SK-N-SH (cell line): Measurements from ENCODE around the gene ZEB2. TPM values are rescaled to one million over a fixed set of nuclear protein-coding genes. Genes with fewer than 3 reads are reported as not detected.

ENCODE experiments used
- CTCF ChIA-PET: fragments of 300-600, 350-600 bp; formaldehyde crosslinking; extraction: SDS; loops from one replicate; lab custom pipeline; 2021; lab: Yijun Ruan, JAX
- POLR2A ChIA-PET: fragments of 350-600 bp; sonication (Branson Sonifier 250); formaldehyde crosslinking; extraction: SDS; loops from one replicate; lab custom pipeline; 2020; ENCODE audit warnings: antibody characterized with exemption, inconsistent platforms; lab: Yijun Ruan, JAX
- DNase-seq: peaks from one replicate; pipeline ENCODE4 v3.0.0; 2012
- H2AFZ ChIP-seq: fragments of 200-600 bp; sonication (generic); 2 replicates; pipeline ENCODE4 v1.8.1; 2016; ENCODE audit warnings: antibody characterized with exemption, mild to moderate bottlenecking, low read depth
- H3F3A ChIP-seq: fragments of 200-600 bp; sonication (generic); replicated peaks from 2 replicates; pipeline ENCODE3; 2016; ENCODE audit warnings: antibody characterized with exemption, mild to moderate bottlenecking; ENCODE audit not compliant: insufficient read depth
- H3K27ac ChIP-seq, 2 experiments: fragments of 200-500 bp in 1 of 2; fragments of 200-600 bp in 1 of 2; sonication (Bioruptor generic) in 1 of 2; sonication (generic), shearing (Covaris generic) in 1 of 2; 2 replicates each; pipeline versions ENCODE4 v1.5.1 to v1.6.1; 2014 to 2016; ENCODE audit warnings: low read depth in 2 of 2, inconsistent platforms in 1 of 2, low read length in 1 of 2, mild to moderate bottlenecking in 1 of 2, mixed read lengths in 1 of 2
- H3K27me3 ChIP-seq: fragments of 200-600 bp; sonication (generic), shearing (Covaris generic); 2 replicates; pipeline ENCODE4 v1.6.1; 2016; ENCODE audit warnings: mixed run types; ENCODE audit not compliant: insufficient read depth
- H3K36me3 ChIP-seq, 2 experiments: fragments of 200-500 bp in 1 of 2; fragments of 200-600 bp in 1 of 2; sonication (Bioruptor generic) in 1 of 2; sonication (generic) in 1 of 2; replicated peaks in 1 of 2; 2 replicates each; pipeline versions ENCODE3 to v1.5.1; 2014 to 2016; ENCODE audit warnings: low read length in 1 of 2, mild to moderate bottlenecking in 1 of 2; ENCODE audit not compliant: insufficient read depth in 2 of 2, control insufficient read depth in 1 of 2
- H3K4me1 ChIP-seq, 2 experiments: fragments of 200-500 bp in 1 of 2; fragments of 200-600 bp in 1 of 2; sonication (Bioruptor generic) in 1 of 2; sonication (generic), shearing (Covaris generic) in 1 of 2; 2 replicates each; pipeline versions ENCODE4 v1.5.1 to v1.6.1; 2014 to 2016; ENCODE audit warnings: low read depth in 1 of 2, low read length in 1 of 2, mixed run types in 1 of 2; ENCODE audit not compliant: insufficient read depth in 2 of 2, control insufficient read depth in 1 of 2
- H3K4me2 ChIP-seq: fragments of 200-600 bp; sonication (generic), shearing (Covaris generic); 2 replicates; pipeline ENCODE4 v1.6.1; 2017; ENCODE audit warnings: mixed run types
- H3K4me3 ChIP-seq, 2 experiments: fragments of 200-500 bp in 1 of 2; fragments of 200-600 bp in 1 of 2; sonication (Bioruptor generic) in 1 of 2; sonication (generic), shearing (Covaris generic) in 1 of 2; 2 replicates each; pipeline versions ENCODE4 v1.5.1 to v1.8.1; 2014 to 2016; ENCODE audit warnings: low read depth in 2 of 2, inconsistent platforms in 1 of 2, low read length in 1 of 2, mild to moderate bottlenecking in 1 of 2, mixed read lengths in 1 of 2, moderate library complexity in 1 of 2
- H3K79me2 ChIP-seq: fragments of 200-600 bp; sonication (generic); 2 replicates; pipeline ENCODE4 v1.8.1; 2017; ENCODE audit warnings: mild to moderate bottlenecking; ENCODE audit not compliant: insufficient read depth
- H3K9ac ChIP-seq: fragments of 200-600 bp; sonication (generic); 2 replicates; pipeline ENCODE4 v1.6.1; 2017; ENCODE audit warnings: mixed run types
- H3K9me2 ChIP-seq: fragments of 200-600 bp; sonication (generic); 2 replicates; pipeline ENCODE4 v1.6.1; 2017; ENCODE audit warnings: mixed run types
- H3K9me3 ChIP-seq: fragments of 200-600 bp; sonication (generic); 2 replicates; pipeline ENCODE4 v1.6.1; 2017; ENCODE audit warnings: mixed run types, mild to moderate bottlenecking, moderate library complexity
- H4K20me1 ChIP-seq: fragments of 200-600 bp; sonication (generic); 2 replicates; pipeline ENCODE4 v1.6.1; 2017; ENCODE audit warnings: mild to moderate bottlenecking, mixed run types; ENCODE audit not compliant: insufficient read depth
- CTCF ChIP-seq: fragments of 200-600 bp; sonication (generic); IDR thresholded peaks from 2 replicates; pipeline ENCODE4 v1.6.1; 2017; ENCODE audit warnings: antibody characterized with exemption, mild to moderate bottlenecking, moderate library complexity
- EZH2phosphoT487 ChIP-seq: fragments of 200-600 bp; sonication (generic); IDR thresholded peaks from 2 replicates; pipeline ENCODE4 v1.6.1; 2017; ENCODE audit warnings: low read depth, mixed run types, mild to moderate bottlenecking, antibody characterized with exemption, moderate library complexity, borderline replicate concordance
- FOXM1 ChIP-seq: IDR thresholded peaks from 2 replicates; pipeline ENCODE4 v1.4.0; 2012; ENCODE audit warnings: low read depth, mild to moderate bottlenecking
- IRF3 ChIP-seq: fragments of 150-350 bp; IDR thresholded peaks from 2 replicates; pipeline ENCODE4 v1.6.1; 2016; ENCODE audit warnings: mild to moderate bottlenecking, low read depth, low read length
- NFIC ChIP-seq: IDR thresholded peaks from 2 replicates; pipeline ENCODE4 v1.4.0; 2012; ENCODE audit warnings: borderline replicate concordance
- RAD21 ChIP-seq: IDR thresholded peaks from 2 replicates; pipeline ENCODE4 v1.6.1; 2012; ENCODE audit warnings: mild to moderate bottlenecking, low read length
- RXRA ChIP-seq: IDR thresholded peaks from 2 replicates; pipeline ENCODE4 v1.4.0; 2012; ENCODE audit warnings: low read depth, mild to moderate bottlenecking, borderline replicate concordance
- TCF12 ChIP-seq: IDR thresholded peaks from 2 replicates; pipeline ENCODE4 v1.4.0; 2012
- WGBS: methylation state at CpG from one replicate; pipeline ENCODE4 v1.1.6; 2017; ENCODE audit warnings: low lambda C conversion rate; 5-methylcytosine and 5-hydroxymethylcytosine counted together
- polyA plus RNA-seq, 3 experiments: library from polyadenylated mRNA; depleted of rRNA; stranded (reverse); fragments of >200 nt; gene quantifications; 2 replicates each; pipeline ENCODE4 v1.2.3, GENCODE V29; 2012
- TF ChIP-seq, protein P1 (sequence below): IDR thresholded peaks from 2 replicates; pipeline ENCODE4 v1.4.0; 2012; ENCODE audit warnings: low read depth
- TF ChIP-seq, protein P2 (sequence below): IDR thresholded peaks from 2 replicates; pipeline ENCODE4; 2012
- TF ChIP-seq, protein P3 (sequence below): IDR thresholded peaks from 2 replicates; pipeline ENCODE4 v1.4.0; 2012; ENCODE audit warnings: low read depth, borderline replicate concordance
- TF ChIP-seq, protein P4 (sequence below): fragments of 150-350 bp; IDR thresholded peaks from 2 replicates; pipeline ENCODE4 v1.6.1; 2017; ENCODE audit warnings: antibody characterized with exemption, low read length, low read depth, borderline replicate concordance

Gene ZEB2
- polyA plus RNA-seq, 1 of the 3 experiments (the other 2 are of a cell fraction), result 16.3 TPM

- Histone ChIP-seq H3K27me3 (no peaks in the 10 kb centered on the region), H3K79me2 (no peaks in the 10 kb centered on the region), H3K4me1 (no peaks in the 10 kb centered on the region), H2AFZ (no peak overlapping the region), H3K9ac (no peak overlapping the region), H3K36me3 (peaks cover 6 to 42% of the 10 kb centered on the region in 2 experiments), H3K9me3 (no peaks in the 10 kb centered on the region), H3K4me3 (no peak overlapping the region), H3K4me2 (no peak overlapping the region), H3K9me2 (no peaks in the 10 kb centered on the region), H3K27ac (no peak overlapping the region), H3F3A (peaks cover 5% of the 10 kb centered on the region), H4K20me1 (no peaks in the 10 kb centered on the region)
- TF ChIP-seq FOXM1 (no peak), TCF12 (no peak), CTCF (no peak), IRF3 (no peak), NFIC (no peak)
- TF ChIP-seq, protein P1, sequence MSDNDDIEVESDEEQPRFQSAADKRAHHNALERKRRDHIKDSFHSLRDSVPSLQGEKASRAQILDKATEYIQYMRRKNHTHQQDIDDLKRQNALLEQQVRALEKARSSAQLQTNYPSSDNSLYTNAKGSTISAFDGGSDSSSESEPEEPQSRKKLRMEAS, result no peak
- TF ChIP-seq, protein P2, sequence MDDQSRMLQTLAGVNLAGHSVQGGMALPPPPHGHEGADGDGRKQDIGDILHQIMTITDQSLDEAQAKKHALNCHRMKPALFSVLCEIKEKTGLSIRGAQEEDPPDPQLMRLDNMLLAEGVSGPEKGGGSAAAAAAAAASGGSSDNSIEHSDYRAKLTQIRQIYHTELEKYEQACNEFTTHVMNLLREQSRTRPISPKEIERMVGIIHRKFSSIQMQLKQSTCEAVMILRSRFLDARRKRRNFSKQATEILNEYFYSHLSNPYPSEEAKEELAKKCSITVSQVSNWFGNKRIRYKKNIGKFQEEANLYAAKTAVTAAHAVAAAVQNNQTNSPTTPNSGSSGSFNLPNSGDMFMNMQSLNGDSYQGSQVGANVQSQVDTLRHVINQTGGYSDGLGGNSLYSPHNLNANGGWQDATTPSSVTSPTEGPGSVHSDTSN, result no peak
- WGBS, result 92% methylated on average over 4 of the region's 4 CpGs
- POLR2A ChIA-PET, result no interaction called here
- DNase-seq, result no peak
- CTCF ChIA-PET, result no interaction called here
Measured at GRCh38 chr2:144383571-144384100, 136.3 kb downstream of the ZEB2 start.

GRCh38 chr2:144382849-144383248, 137.1 kb downstream of the ZEB2 start:
- ChIA-PET CTCF (no interaction called here), POLR2A (no interaction called here)
- no peaks in the 10 kb centered on the region for H3K9me3 ChIP-seq
- H3K4me3 ChIP-seq, result no peak overlapping the region
- H3K27ac ChIP-seq, result no peak overlapping the region
- no peaks in the 10 kb centered on the region for H3K4me1 ChIP-seq
- H3K36me3 ChIP-seq, result peaks cover 4 to 34% of the 10 kb centered on the region in 2 experiments
- peaks cover 5% of the 10 kb centered on the region for H3F3A ChIP-seq
- no peak for DNase-seq
- no peaks in the 10 kb centered on the region for H4K20me1 ChIP-seq
- TF ChIP-seq, protein P3, sequence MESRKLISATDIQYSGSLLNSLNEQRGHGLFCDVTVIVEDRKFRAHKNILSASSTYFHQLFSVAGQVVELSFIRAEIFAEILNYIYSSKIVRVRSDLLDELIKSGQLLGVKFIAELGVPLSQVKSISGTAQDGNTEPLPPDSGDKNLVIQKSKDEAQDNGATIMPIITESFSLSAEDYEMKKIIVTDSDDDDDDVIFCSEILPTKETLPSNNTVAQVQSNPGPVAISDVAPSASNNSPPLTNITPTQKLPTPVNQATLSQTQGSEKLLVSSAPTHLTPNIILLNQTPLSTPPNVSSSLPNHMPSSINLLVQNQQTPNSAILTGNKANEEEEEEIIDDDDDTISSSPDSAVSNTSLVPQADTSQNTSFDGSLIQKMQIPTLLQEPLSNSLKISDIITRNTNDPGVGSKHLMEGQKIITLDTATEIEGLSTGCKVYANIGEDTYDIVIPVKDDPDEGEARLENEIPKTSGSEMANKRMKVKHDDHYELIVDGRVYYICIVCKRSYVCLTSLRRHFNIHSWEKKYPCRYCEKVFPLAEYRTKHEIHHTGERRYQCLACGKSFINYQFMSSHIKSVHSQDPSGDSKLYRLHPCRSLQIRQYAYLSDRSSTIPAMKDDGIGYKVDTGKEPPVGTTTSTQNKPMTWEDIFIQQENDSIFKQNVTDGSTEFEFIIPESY, result no peak
- TF ChIP-seq FOXM1, result no peak
- TF ChIP-seq, protein P4, sequence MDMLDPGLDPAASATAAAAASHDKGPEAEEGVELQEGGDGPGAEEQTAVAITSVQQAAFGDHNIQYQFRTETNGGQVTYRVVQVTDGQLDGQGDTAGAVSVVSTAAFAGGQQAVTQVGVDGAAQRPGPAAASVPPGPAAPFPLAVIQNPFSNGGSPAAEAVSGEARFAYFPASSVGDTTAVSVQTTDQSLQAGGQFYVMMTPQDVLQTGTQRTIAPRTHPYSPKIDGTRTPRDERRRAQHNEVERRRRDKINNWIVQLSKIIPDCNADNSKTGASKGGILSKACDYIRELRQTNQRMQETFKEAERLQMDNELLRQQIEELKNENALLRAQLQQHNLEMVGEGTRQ, result no peak
- TF ChIP-seq EZH2phosphoT487, result no peak
- TF ChIP-seq RAD21, result no peak
- TF ChIP-seq TCF12, result no peak
- no peak for TF ChIP-seq RXRA
- H3K79me2 ChIP-seq, result no peaks in the 10 kb centered on the region
- no peak overlapping the region for H2AFZ ChIP-seq
- no peaks in the 10 kb centered on the region for H3K9me2 ChIP-seq
- H3K27me3 ChIP-seq, result no peaks in the 10 kb centered on the region
- H3K9ac ChIP-seq, result no peak overlapping the region
- no peak overlapping the region for H3K4me2 ChIP-seq
- 95% methylated on average over 2 of the region's 2 CpGs for WGBS
